Right kidney (tissue), 1 donor: ENCODE results near the gene CUX1.

Experiments used
- DNase-seq: peaks from one replicate; pipeline ENCODE4 v3.0.0-alpha.2; 2016

The CUX1 gene

GRCh38 chr7:102248456-102249395 is 431.3 kb downstream of the CUX1 start:
- DNase-seq: no peak

DNA sequence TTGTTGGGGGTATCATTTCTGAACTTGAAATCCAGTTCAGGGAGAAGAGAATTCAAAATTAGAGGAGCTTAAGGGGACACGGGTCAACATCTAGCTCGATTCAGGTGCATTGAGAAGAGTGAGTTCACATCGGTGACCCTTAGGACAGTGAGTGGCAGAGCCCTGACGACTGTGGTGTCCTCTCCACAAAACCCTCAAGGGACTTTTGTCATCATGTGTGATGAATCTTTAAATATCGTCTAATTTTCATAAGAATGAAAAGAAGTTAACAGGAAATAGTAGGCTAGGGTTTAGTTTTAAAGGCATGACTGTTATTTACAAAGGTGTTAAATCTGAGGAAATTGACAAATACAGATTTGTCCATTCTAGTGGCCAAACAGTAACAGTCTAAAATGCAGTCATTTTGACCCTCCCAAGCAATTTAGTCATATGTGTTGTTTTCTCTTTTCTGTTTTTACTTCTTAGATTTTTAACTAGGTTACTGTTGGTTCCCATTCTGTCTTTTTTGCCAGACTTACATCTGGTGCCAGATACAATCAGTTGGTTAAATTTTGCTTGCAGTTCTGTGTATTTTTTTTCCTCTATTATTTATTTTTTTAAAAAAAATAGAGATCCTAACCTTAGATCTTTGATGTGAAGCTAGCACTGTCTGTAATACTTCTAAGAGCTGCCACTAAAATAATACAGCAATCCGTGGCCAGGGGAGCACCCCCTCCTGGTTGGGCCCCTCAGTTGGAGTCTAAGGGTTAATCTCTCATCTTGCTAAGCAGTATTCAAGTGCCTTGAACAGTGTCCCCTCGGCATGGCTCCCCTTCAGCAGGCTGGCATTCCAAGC is 434.3 kb downstream of the CUX1 start:
- DNase-seq: no peak

GRCh38 chr7:102252366-102252982 is 435.0 kb downstream of the CUX1 start:
- no peak for DNase-seq

- no peak for DNase-seq
Measured at GRCh38 chr7:102253066-102253972, 435.9 kb downstream of the CUX1 start.

DNA sequence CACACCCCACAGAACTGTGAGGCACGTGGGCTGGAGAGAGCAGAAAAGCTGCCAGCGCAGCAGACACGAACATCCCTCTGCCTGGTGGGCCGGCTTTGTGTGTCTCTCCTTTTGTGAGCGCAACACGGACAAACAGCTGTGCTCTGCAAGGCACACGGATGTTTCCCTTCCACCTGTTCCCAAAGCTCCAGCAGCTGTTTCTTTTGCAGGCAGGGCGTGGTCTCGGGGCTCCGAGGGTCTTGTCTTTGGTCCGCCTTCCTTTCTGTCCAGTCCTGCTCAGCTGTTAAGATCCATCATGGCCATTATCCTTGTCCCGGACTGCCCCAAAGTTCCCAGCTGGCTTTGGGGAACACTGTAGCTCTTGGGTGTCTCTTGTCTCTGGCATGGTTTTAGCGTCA is 436.5 kb downstream of the CUX1 start:
- DNase-seq: no peak

GRCh38 chr7:102254521-102254920 is 437.1 kb downstream of the CUX1 start:
- no peak for DNase-seq

- no peak for DNase-seq
Measured at GRCh38 chr7:102255501-102255900, 438.1 kb downstream of the CUX1 start.

DNA sequence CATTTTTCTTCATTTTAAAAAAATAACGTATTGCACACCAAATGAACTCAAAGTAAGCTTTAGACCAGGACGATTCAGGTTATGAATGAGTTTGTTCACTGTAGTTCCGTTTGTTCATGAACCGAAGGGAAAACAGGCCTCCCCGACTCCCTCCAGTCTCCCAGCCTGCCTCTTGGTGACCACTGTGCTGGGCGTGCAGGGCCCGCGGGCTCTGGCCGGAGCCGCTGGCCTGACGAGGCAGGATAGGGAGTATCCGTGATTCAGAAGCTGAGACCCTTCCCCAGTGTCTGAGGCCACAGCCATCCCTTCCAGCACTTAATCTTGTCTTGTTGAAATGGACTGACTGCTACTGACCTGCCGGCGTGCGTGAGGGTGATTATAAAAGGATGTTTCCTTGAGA is 438.5 kb downstream of the CUX1 start:
- DNase-seq: no peak

- no peak for DNase-seq
Measured at GRCh38 chr7:102258073-102258748, 440.8 kb downstream of the CUX1 start.

DNA sequence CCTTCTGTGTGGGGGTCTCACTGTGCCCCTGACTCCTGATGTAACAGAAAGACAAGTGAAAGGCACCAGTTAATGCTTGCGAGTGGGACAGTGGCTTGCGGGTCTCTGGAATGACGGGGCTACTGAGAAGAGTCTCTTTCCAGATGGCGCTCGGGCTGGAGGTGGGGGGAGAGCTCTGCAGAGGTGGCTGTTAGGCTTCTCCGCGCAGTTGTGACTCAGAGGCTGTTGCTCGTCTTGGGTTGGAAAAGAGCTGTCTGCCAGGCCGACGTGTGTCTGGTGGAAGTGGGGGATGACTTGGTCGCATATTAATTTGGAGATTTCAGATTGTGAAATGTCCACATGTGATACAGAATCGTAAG is 441.3 kb downstream of the CUX1 start:
- DNase-seq: no peak

- DNase-seq: no peak
Measured at GRCh38 chr7:102260856-102261255, 443.4 kb downstream of the CUX1 start.

GRCh38 chr7:102261451-102261850 is 444.0 kb downstream of the CUX1 start:
- no peak for DNase-seq

GRCh38 chr7:102262546-102262945 is 445.1 kb downstream of the CUX1 start:
- DNase-seq: no peak

- DNase-seq: no peak
Measured at GRCh38 chr7:102264367-102264891, 447.0 kb downstream of the CUX1 start.

DNA sequence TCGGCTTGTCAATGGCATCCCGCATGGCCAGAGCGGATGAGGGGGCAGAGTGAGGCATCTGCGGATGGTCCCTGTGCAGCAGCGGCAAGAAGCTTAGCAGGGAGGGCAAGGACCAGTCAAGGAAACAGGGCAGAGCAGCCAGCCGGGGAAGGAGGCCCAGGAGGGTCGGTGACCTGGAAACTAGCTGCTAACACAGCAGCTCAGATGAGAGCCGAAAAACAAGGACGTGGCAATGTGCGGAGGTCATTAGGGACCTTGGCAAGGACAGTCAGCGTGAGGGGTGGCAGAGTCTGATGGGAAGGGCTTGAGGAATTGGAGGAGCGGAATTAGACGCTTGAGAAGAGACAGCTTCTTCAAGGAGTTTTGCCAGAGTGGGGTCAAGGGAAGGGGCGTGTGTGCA is 449.1 kb downstream of the CUX1 start:
- DNase-seq: no peak

DNA sequence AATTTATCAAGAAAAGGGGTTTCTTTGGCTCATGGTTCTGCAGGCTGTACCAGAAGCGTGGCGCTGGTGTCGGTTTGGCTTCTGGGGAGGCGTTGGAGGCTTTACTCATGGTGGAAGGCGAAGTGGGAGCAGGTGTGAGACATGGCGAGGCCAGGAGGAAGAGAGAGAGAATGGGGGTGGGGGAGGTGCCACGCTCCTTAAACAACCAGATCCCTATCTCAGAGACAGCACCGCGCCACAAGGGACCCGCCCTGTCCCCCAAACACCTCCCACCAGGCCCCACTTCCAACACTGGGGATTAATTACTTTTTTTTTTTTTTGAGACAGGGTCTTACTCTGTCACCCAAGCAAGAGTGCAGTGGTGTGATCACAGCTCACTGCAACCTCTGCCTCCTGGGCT is 451.2 kb downstream of the CUX1 start:
- DNase-seq: no peak

DNA sequence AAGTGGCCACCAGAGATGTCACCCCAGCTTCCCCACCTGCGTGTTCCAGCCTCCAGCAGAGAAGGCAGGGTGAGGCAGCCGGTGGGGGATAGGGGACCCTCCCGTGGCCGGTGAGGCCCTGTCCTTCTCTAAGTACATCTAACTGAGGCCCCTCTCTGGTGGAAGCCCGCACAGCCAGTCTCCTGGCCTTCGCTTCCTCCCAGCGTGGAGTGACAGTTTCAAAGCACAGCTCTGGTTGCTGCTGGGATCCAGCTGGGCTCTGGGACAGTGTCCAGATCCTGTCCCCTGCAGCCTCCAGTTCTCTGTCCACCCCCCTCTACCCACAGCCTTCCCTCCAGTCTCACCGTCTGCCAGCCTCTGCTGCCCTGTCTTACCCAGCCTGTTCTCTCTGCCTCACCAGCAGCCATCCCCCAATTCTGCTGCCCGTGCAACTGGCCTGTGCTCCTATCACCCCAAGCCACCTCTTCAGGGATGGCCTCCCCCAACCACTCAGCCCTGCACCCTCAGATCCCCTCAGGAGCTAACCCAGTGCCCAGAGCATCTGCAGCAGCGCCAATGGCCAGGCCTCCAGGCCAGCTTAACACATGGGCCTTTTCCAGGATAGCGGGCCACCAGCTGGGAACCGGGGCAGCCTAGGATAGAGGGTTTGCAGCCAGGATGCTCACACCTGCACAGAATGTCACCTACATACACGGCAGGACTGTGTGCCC is 452.9 kb downstream of the CUX1 start:
- DNase-seq: no peak

DNA sequence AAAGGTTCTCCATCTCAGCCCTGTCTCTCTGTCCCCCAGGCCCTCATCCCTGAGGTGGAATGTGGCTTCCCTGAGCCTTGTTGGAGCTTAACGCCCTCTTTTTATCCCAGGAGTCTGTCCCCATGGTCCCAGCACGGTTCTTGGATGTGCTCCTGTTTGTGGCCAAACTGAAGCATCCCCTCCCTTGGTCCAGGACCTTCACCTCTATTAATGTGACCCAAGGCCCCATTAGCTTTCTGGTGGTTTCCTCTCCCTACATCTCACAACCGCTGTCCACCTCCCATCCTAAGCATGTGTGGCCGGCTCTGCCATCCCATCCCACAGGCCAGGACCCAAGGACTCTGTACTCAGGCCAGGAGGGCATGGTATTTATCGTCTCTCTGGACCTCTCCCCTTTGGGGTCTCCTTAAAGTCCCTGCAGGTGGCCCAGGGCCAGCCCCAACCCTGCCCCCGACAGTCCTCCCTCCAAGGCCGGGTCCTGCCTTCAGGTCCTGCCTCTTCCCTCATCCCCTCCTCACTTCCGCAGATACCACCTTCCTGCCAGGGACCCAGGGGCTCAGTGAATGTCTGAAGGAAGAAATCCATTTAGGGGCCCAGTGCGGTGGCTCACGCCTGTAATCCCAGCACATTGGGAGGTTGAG is 453.9 kb downstream of the CUX1 start:
- DNase-seq: no peak

DNA sequence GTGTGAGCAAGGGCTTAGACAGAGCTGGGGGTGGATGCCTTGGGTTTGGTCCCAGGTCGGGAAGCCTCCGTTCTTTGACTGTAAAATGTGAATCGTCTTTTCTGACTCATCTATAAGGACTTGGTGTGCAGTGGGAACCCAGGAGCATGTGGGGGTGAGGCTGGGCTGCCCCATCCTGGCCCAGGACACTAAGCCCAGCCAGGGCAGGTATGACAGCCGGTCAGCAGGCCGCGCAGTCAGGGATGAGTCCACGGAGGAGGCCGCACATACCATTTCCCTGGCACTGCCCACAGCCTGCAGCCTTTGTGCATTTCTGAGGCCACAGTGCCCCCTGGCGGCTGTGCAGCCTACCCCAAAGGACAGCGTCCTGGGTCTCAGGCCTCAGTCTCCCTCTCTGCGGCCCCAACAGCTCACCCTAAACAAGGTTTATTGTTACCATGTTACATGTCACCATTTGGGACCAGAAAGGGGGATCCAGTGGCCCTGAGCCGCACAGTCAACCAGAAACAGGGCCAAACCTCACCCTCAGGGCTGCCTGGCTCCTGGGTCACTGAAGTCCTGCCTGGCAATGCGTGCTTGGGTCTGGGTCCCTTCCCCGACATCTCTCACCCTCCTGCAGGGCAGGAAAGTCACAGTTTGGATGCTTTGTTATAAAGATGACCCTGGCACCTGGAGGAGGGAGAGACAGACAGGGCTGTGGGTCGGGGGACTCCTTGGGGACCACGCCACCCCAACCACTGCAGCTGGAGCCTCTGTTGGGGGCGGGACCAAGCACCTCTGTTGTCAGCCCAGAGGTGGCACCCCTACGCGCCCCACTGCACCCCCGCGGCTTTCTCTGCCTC is 454.9 kb downstream of the CUX1 start:
- DNase-seq: peak; percentile 63
